ENCODE results near the gene PLCXD3.

The PLCXD3 gene

DNA sequence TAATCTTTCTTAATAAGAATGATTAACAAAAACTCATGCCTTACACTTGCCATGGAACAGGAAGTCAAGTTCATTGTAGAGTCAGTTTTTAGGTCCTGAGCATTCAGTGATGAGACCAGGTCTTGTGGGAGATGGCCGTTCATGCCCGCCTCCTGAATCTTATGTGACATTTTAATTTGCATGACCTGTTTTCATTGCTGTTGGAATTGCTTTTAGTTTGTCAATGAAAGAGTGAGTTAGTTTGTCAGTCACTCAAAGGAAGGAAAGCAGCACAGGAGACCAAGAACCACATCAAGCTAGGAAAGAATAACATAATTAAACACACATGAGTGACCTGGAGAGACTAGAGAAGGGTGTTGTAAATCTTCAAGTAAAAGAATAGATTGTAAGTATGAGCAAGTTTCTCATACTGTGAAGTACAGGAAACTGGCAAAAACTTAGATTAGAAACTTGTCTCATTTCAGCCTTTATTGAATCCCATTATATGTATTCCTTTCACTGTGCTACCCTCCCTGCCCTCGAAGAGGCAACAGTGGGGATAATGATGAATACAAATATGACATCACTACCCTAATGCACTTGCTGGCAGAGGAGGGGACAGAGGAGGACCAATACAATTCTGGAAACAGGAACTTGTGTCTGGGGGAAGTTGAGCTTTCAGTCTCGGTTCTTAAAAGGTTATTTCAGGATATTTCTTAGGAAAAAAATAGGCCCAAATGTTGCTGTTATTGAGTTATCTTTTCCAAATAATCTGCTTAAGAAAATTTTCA, 232.7 kb downstream of the PLCXD3 start:
- no peak for DNase-seq

DNA sequence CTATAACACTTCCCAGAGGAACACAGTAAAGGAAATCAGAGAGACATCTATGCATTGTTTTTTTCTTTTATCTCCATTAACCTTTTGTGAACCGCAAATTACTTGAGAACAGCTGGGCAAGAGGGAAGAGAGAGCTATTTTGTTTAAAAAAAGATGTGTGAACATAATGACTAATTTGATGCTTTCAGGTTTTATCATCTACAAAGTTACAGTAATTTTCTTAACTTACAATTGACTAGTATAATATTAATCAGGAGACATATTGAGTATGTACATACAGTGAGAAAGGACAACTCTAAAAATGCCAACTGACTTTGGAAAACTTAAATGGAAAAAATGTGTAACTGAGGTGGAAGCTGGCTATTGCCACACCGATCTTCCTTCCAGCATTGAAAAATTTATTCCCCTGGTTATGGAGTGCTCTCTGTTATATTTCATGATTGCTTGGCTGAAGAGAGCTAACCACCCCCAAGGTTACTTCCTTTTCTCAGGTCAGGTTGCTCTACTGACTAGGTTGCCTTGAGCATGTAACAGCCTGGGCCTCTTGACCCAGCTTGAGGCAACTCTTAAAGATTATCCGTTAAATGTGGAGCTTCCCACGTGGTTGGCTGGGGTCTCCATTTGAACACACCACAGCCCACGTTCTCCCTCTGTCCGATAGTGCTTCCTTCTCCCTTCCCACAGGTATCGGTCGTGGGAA, 234.4 kb downstream of the PLCXD3 start:
- no peak for DNase-seq

DNA sequence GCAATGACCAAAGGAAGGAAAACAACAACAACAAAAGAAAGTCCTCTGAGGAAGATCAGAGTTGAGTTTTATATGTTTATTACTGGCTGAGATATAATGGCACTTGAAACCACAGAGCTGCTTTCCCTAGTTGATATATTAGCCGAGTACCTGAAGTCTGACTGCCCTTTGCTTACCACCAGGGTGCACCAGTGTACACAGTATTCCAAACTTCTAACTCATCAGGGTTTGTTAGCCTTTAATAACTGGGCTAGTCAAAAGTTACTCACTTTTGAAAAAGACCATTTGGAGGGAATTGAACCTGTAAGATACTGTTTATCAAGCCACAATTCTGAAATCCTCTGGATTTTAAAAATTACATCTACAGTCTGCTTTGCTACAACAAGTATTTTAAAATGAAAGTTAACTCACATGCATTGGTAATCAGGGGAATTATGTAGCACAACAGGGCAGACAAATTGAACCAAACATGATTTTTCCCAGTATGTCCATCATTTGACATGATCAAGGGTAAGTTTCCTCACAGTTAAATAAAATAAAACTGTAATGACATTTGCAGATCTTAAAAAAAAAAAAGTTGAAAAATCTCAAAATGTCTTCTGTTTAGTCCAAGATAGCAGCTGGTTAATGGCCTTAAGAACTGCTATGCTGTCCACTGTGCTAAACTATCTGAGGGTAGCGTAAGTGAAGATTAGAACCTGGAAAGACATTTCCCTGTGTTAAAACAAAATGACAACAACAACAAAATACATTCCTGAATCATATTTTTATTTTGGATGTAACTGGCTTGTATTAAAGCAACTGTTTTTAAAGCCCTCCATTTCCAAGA, 239.8 kb downstream of the PLCXD3 start:
- no peak for DNase-seq

DNA sequence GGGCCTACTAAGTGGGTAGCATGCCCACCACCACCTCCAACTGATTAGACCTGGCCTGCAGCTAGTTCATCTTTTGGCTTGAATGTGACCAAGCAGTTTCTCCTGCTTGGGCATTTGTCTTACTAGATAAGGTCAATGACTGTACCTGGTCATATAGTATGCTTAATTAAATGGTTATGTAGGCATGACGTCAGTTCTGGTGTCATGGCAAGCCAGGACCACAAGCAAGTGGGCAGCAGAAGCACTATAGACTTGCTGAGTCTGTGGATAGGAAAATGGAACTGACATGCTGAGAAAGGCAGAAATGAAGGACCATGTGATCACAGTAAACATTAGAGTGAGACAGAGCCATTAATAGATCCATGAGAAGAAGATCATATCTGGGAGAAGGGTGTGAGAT, 241.5 kb downstream of the PLCXD3 start:
- no peak for DNase-seq

DNA sequence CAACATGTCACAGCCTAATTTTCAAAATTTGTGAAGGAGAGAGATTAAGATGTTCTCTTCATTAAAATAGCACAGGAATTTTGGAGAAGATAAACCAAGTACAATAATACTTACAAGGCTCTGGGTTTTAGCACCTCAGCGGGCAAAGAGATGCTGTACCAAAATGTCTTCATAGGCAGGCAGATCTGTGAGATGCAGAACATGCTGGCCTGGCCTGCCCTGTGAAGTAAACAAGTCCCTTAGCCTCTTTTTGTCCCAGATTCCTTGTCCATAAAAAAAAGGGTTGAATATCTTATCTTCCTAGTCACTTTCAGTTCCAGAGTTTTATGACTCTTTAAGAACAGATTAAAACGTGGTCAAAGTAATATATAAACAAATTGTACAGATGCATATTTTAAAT, 244.0 kb downstream of the PLCXD3 start:
- DNase-seq = no peak

DNA sequence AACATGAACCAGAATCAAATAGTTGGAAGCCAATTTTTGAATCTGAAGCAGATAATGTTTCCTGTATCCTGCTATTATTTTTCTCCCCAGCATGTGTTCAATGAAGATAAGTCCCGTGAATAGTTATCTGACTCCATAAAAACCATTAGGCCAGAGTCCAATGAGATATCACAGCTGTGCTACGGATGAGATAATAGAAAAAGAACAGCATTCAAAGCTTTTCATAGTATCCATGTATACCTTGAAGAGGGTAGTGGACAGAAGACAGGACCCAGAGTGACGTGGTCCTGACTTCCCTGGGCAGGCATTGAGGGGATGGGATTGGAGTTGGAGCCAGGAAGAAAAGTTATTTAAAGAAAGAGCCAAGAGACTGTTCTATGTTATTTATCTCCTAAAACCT, 246.4 kb downstream of the PLCXD3 start:
- DNase-seq = no peak

DNA sequence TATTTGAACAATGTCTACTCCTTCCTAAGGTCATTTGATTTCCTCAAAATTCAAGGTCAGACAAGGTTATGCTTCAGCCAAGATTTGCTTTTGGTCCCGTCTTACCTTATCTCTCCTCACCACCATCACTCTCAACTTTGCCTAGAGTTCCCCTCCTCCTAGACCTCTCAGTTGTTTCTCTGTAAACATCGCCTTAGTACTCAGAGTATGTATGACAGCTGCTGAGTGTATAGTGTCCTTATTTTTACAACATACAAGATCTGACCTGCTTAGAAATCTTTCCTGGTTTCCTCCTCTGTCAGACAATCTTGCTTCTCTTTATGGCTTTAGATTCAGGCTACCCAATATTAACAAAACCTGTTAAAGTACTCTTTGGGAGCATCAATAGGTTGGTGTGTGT, 247.1 kb downstream of the PLCXD3 start:
- no peak for DNase-seq
